HUDEP-2 (cell line): ENCODE results near the gene OPTC.
"Not testable (repeated sequence)": the region's sequence is repeated elsewhere in the genome, so short reads cannot be mapped to it uniquely, and the experiment has no call there.

ENCODE experiments used
- DNase-seq, 76 experiments: peaks; one replicate each; lab custom pipeline; 2025; ENCODE audit not compliant: unreplicated experiment in 76 of 76; lab: John Stamatoyannopoulos, UW

The OPTC gene

GRCh38 chr1:203493901-203494300, at the start of gene OPTC:
TSS of gene OPTC (plus strand) at chr1:203494153. CDS start at chr1:203496006, 1,853 bp downstream.
- no peak for DNase-seq

GRCh38 chr1:203444171-203444576, 49.8 kb upstream of the OPTC start:
- no peak for DNase-seq

- DNase-seq = no peak
These were observed 46.8 kb upstream of the OPTC start for GRCh38 chr1:203447151-203447550.

- DNase-seq = not testable (repeated sequence)
These were observed 46.4 kb upstream of the OPTC start for GRCh38 chr1:203447598-203447997.

- no peak for DNase-seq
These were observed 45.4 kb upstream of the OPTC start for GRCh38 chr1:203448521-203449061.

- no peak for DNase-seq
These were observed 44.0 kb upstream of the OPTC start for GRCh38 chr1:203450001-203450400.

- no peak for DNase-seq
These were observed 43.3 kb upstream of the OPTC start for GRCh38 chr1:203450479-203451149.

- no peak for DNase-seq
These were observed 41.8 kb upstream of the OPTC start for GRCh38 chr1:203451836-203452784.

GRCh38 chr1:203453016-203453415, 40.9 kb upstream of the OPTC start:
- DNase-seq = no peak

- no peak for DNase-seq
These were observed 40.3 kb upstream of the OPTC start for GRCh38 chr1:203453616-203454015.

GRCh38 chr1:203454986-203455471, 38.9 kb upstream of the OPTC start:
- no peak for DNase-seq

- DNase-seq = no peak
These were observed 38.2 kb upstream of the OPTC start for GRCh38 chr1:203455706-203456105.

GRCh38 chr1:203456577-203456976, 37.4 kb upstream of the OPTC start:
- DNase-seq = no peak

GRCh38 chr1:203458078-203458477, 35.9 kb upstream of the OPTC start:
- DNase-seq = no peak

GRCh38 chr1:203459671-203460201, 34.2 kb upstream of the OPTC start:
- no peak for DNase-seq

GRCh38 chr1:203461717-203462116, 32.2 kb upstream of the OPTC start:
- no peak for DNase-seq

- no peak for DNase-seq
These were observed 31.8 kb upstream of the OPTC start for GRCh38 chr1:203462143-203462542.

- DNase-seq = no peak
These were observed 31.1 kb upstream of the OPTC start for GRCh38 chr1:203462878-203463277.

- no peak for DNase-seq
These were observed 30.4 kb upstream of the OPTC start for GRCh38 chr1:203463469-203464062.

GRCh38 chr1:203464226-203464625, 29.7 kb upstream of the OPTC start:
- no peak for DNase-seq

- no peak for DNase-seq
These were observed 29.2 kb upstream of the OPTC start for GRCh38 chr1:203464743-203465142.
